G401 (cell line): ENCODE measurements around the gene SLIRP. TPM values are rescaled to one million over a fixed set of nuclear protein-coding genes. Genes with fewer than 3 reads are reported as not detected.
A peak's percentile ranks its signal among the peaks of the same experiment; 100 is the strongest.
"Not testable (repeated sequence)": the region's sequence is repeated elsewhere in the genome, so short reads cannot be mapped to it uniquely, and the experiment has no call there.

Experiments
- DNase-seq: peaks from one replicate; pipeline ENCODE4 v3.0.0-alpha.2; 2015; ENCODE audit warnings: low spot score
- in situ Hi-C: cut with HindIII; loops from 2 replicates; pipeline ENCODE4 v1.10.0; 2016; ENCODE audit warnings: low sequenced_read_pairs, mixed read lengths
- total RNA-seq: library from RNA; depleted of rRNA; stranded (reverse); fragments of >200 nt; shearing (Covaris generic); gene quantifications from 2 replicates; pipeline ENCODE4 v1.2.3, GENCODE V29; 2014; rRNA removed

Gene SLIRP
- 400 and 448 TPM in 2 replicates for total RNA-seq

DNA sequence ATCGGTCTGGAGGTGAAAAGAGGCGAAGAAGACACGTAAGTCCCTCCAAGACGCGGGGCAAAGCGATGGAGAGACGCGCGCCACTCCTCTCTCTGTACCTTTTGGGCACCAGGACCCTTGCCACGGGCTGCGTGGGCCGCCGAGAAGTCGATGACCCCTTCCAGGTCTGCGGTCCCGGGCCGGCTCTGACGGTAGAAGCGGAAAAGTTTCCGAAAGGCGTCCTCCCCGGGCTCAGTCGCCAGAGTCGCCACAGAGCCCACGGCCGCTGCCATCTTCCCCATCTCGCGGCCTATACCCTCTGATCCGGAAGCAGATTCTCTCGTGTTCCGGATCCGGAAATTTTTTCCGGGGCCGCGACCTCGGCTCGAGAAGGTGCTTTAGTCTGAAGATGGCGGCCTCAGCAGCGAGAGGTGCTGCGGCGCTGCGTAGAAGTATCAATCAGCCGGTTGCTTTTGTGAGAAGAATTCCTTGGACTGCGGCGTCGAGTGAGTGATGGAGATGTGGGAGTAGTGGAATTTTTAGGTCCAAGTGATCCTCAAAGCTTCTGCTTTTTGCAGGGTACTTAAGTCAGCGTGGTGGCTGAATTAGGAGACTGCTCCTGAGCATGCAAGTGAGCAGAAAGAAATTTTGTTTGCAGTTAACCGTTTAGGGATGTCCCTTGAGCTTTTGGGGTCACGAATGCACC is at the start of gene SLIRP, which contains the start of gene ALKBH1:
TSS of gene SLIRP (plus strand) at position 380 of the 685 bp plus-strand sequence. CDS start at position 389, 9 bp downstream.
TSS of gene ALKBH1 (minus strand) at position 300 of the 685 bp plus-strand sequence. CDS start at position 281, 19 bp downstream.
- DNase-seq = peak; percentile 91
- in situ Hi-C loops = no loop called here

DNA sequence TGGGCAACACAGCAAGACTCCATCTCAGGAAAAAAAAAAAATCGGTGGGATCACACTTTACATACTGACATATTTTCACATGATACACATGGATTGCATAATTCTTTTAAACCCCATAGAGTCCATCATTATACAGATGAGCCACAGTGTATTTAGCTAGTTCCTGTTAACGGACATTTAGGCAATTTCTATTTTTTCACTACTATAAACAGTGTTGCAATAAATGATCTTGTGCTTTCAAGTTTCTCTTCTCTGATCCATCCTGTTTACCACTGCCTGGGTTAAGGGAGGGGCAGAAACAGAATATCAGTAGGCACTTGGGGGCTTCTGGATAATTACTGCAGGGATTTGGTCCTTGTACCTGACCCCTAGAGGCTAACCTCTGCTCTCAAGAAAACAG is 48.1 kb upstream of the SLIRP start:
- no peak for DNase-seq
- in situ Hi-C loops = no loop called here

DNA sequence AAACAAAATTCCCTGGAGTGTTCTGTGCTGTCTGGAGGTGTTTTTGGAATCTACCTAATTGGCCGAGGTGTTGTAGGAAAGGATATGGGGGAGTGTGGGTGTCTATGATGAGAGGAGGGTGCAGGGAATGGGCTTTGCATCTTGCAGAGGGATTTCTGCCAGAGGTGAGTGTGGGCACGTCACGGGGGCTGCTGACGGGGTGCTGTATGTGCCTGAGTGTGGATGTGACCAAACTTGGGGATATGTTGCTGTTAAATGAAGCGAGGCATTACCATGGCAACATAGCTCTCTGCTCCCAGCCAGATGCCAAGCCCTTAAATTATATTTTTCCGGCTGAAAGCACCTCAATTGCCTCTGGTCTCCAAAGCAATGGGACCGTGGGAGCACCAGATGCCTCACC is 47.1 kb upstream of the SLIRP start:
- DNase-seq = peak; percentile 51
- in situ Hi-C loops = no loop called here

DNA sequence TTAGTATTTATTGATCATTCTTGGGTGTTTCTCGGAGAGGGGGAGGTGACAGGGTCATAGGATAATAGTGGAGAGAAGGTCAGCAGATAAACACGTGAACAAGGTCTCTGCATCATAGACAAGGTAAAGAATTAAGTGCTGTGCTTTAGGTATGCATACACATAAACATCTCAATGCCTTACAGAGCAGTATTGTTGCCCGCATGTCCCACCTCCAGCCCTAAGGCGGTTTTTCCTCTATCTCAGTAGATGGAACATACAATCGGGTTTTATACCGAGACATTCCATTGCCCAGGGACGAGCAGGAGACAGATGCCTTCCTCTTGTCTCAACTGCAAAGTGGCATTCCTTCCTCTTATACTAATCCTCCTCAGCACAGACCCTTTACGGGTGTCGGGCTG is 46.3 kb upstream of the SLIRP start:
- DNase-seq, in situ Hi-C loops: not testable (repeated sequence)

DNA sequence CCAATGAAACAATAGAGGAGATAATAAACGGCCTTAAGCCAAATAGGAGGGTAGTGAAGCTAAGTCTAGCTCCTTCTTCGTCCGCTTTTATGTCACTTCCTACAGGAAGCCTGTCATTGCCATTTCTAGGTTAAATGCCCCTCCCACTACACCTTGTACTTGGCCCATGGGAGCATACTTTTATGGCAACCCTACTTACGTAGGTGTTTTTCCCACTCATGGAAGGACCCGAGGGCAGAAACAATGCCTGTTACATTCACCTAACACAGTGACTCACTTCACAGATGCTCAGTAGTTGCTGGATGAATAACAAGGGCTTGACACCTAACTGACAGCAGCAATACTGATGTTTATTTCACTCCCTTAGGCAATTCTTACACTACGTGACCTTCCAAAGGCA is 44.6 kb upstream of the SLIRP start:
- in situ Hi-C loops = no loop called here

DNA sequence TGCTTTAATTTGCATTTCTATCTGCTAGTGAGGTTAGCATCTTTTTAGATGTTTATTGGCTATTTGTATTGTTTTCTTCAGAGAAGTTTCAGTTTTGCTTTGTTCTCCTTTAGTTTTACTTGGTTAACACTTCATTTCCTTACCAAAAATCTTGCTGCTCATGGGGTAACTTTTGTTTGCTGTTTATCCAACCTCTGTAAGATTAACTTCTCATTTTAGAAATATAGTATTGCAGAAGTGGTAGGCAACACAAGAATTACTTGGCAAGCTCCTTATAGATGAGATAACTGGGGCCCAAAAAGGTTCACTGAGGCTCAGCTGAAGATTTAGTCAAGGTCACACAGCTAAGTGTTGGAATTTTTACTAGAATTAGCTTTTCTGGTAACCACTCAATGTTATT is 40.6 kb upstream of the SLIRP start:
- DNase-seq = no peak
- in situ Hi-C loops = no loop called here

More for the DNA sequence above, 44.6 kb upstream of the SLIRP start:
- DNase-seq = no peak

DNA sequence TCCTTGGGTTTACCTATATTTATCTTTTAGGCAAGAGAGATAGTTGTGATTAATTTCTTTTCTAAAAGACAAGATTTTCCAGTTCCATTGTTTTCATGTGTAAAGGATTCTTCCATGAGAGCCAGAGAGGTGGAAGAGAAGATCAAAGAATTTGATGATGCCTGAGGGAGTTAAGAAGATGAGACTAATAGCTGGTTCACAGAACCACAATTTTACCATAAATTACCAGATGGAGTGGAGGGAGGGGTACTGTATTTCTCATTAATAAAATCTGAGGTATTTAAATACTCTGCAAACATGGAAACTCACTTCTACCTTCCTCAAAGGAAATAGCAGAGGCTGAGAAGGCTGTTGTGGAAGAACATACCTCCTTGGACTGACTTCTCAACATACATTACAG is 34.7 kb upstream of the SLIRP start:
- no peak for DNase-seq
- in situ Hi-C loops = no loop called here

DNA sequence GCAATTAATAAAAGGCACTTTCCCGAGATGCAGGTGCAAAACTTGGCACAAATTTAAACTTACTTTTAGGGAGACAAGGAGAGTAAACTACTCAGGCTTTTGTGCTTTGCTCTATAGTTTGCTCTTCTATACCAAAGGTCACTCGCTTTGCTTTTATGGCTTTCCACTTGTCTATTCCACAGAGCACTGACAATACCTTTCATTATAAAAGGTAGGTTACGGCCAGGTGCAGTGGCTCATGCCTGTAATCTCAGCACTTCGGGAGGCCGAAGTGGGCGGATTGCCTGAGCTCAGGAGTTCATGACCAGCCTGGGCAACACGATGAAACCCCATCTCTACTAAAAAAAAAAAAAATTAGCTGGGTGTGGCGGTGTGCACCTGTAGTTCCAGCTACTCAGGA is 33.0 kb upstream of the SLIRP start:
- no peak for DNase-seq
- in situ Hi-C loops = no loop called here

DNA sequence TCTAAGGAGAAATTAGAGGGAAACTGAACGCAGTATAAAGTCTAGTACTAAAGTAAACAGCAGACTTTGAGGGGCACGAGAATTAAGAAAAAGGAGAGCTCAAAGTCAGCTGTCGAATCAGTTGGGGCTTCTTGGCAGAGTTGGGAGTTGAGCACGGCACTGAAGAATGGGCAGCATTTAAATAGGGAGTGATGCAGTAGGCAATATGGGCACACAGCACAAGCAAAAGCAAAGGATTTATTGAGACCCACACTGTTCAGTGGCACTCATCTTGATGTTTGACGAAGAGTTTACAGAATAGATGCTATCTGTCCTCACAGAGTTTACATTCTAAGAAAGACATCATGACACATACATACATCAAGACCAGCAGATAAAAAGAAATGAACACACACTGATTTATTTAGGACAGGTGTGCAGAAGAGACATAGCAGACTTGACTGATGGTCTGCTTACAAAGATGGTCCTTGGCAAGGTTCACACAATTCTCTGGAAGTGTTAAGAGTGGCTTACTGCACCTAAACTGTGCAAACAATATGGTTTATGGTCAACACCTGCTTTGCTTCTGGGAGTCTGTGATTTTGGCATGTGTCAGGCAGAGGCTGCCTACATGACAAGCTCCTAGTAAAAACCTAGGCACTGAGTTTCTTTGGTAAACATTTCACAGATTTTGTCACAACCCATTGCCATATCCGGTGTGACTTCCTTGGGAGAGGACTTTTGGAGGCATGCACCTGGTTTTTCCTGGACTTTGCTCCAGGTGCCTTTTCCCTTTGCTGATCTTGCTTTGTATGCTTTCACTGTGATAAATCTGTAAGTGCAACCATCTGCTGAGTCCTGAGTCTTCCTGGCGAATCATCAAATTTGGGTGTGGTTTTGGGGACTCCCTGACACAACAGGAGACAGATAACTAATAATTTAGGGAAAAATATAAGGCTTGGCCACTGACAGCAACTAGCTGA is 26.4 kb upstream of the SLIRP start:
- in situ Hi-C loops = no loop called here
- no peak for DNase-seq

DNA sequence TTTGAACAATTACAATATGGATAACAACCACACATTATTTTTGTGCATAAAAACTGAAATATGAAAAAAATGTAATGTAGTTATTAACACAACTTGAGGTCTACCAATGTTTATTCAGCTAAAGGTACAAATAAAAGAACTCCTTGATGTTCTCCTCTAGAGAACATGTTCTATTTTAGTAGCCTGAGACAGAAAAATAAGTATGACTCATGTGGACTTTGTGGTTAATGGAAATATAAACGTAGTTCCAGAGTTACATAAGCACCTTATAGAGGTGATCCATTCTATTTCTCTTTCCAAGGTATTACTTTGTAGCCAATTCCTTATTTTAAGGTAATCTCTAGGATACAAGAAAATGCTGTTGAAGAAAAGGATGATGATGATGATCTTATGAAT is 25.7 kb upstream of the SLIRP start:
- no peak for DNase-seq
- in situ Hi-C loops = no loop called here

DNA sequence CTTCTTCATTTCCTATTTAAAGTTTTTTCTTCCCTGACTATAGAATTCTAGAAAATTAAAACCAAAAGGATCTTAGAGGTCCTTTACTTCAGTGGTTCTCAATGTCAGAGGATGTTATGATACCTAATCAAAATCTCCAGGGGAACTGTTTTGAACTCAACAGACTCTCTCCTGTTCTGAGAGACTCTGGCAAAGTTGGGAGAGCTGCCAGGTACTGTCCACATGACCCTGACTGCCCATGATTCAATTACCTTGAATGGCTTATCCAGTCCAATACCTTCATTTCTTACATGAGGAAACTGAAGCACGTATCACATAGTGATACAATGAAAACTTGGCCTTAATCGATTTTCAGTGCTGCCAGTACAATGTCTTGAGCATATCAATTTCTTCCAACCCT is 16.6 kb upstream of the SLIRP start:
- DNase-seq = peak; percentile 14
- in situ Hi-C loops = no loop called here

DNA sequence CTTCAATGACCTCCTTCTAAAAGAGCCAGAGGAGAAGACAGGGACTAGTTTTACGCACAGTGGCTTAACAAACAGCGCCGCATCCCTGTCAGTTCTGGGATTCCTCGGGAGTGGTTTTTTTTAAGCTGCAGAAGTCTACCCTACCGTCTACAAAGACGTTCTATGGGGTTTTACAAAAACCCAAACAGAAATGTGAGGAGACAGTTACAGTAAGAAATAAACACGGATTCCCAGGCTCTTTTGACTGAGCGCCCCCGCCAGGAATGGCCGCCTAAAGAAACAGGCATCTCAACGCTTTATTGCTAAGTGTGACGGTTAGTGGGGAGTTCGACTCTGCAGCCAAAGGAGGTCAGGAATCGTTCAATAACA is 564 bp upstream of the SLIRP start:
- in situ Hi-C loops = no loop called here
- peak; percentile 45 for DNase-seq

DNA sequence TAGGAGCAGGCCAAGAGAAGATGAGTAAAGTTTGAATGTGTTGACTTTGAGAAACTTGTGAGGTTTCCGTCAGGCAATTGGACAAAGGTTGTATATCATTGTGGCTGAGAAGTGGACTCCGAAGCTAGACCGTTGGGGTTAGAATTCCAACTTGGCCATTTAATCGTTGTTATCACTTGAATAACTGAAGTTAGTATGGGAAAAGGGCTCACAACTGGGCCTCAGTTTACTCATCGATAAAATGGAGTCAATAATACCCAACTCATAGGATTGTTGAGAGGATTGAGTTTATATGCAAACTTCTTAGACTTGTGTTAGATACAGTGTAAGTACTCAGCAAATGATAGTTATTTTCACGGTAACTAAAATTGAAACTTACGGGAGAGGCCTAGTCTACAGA is 846 bp downstream of the SLIRP start:
- in situ Hi-C loops = no loop called here
- no peak for DNase-seq

DNA sequence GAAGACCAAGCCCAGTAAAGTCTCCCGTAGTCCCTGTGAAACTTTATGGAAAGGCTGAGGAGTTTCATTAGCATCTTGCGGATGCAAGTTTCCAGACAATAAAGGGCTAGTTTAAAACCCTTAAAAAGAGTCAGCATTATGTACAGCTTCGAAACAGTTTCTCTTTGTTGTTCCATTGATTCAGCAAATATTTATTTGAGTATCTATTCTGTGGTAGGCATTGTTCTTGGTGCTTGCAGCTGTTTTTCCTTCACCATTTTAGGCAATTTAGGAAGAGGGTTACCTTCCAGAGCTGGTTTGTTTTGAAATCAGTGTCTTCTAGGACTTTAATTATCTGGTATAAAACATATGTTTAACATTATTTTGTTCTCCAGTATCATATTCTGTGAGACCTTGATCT is 1.5 kb downstream of the SLIRP start:
- DNase-seq = no peak
- in situ Hi-C loops = no loop called here

DNA sequence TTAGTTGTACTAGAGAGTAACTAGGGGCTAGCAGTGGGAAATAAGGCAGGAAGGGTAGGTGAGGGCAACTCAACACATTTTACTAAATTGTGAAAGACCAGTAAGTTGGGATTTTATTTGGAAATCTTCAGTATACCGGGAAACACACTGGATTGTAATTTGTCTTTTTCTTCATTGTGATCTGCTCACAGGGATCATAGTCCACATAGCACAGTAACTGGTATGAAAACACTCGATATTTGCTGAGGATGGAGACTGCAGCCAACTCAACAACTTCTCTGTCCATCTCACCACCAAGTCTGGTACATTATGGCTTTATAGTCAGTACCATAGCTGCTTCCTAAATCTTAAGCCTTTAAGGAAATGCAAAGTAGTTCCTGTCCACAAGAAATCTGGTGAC is 2.5 kb downstream of the SLIRP start:
- DNase-seq = no peak
- in situ Hi-C loops = no loop called here

DNA sequence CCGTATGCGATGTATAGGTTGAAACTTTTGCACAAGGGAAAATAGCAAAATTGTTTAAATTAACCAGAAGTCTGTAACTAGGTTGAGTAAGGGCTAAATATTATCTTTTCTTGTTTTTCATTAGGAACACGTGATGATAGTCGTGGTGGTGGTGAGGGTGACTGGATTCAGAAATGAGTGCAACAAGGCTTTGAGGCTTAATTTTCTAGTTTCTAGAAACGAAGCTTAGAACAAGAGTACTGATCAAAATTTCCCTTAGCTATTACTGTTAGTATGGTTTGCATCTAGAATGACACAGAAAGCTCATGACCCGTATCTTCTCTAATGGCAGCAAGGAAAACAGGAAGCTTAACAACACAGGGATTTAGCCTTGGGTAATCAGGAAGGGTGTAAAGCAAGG is 7.0 kb downstream of the SLIRP start:
- in situ Hi-C loops = no loop called here
- no peak for DNase-seq

DNA sequence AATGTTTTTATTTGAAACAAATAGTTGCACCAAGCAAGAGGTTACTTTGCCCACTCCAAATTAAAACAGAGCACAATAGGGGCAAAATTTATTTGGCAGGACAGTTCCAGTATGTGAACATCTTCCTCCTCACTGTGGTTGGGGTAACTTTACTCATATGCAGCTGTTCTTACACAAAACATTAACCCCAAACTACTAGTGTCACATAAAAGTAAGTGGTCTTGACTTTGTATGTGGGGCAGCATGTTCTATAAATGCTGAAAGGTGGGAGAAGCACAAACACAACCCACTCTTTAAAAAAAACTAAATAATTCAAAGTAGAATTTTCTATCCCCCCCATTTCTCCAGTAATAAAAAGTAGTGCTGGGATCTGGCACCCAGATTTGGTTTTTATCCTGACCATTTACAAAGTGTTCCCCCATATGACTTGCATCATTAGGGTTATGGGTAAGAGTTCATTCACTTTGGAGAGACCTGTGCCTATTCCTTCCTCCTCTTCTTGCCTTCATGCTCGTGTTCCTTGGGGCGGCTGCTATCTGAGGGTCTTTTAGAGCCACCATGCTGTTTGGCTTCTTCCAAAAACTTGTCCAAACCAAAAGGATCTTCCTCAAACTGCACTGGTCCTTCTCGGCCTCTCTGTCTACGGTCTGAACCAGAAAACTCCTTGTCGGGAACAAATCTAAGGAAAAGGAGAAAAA is 9.9 kb downstream of the SLIRP start:
- in situ Hi-C loops = no loop called here
- no peak for DNase-seq

DNA sequence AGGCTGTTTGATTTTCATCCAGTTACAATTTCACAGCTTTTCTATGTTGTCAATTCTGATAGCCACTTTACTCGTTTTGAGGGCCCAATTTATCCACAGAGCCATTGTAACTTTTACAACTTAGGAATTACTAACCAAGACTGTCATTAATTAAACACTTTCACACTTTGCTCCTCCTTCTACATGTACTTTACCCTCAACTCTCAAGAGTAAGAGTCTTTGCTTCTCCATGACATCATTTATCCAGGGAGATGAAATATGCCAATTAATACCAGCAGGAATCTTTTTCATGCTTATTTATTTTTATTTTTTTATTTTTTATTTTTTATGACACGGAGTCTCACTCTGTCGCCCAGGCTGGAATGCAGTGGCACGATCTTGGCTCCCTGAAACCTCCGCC is 13.5 kb downstream of the SLIRP start:
- in situ Hi-C loops = no loop called here
- DNase-seq = no peak

DNA sequence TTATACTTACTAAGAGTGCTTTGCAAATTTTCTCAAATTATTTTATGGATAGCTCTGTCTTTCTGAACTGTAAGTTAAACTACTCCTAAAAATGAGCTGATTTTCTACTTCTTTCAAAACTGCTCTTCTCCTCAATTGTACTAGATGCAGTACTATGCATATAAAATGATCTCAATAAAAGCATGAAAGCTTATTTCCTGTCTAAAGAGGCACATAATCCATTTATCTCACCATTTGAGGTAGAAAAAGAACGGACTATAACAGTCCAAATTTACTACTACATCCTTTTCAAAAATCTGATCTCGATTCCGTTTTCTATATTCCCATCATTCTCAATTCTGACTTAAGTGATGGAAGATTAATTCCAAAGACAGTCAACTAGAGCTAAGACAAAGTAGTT is 14.4 kb downstream of the SLIRP start:
- in situ Hi-C loops = no loop called here
- no peak for DNase-seq

DNA sequence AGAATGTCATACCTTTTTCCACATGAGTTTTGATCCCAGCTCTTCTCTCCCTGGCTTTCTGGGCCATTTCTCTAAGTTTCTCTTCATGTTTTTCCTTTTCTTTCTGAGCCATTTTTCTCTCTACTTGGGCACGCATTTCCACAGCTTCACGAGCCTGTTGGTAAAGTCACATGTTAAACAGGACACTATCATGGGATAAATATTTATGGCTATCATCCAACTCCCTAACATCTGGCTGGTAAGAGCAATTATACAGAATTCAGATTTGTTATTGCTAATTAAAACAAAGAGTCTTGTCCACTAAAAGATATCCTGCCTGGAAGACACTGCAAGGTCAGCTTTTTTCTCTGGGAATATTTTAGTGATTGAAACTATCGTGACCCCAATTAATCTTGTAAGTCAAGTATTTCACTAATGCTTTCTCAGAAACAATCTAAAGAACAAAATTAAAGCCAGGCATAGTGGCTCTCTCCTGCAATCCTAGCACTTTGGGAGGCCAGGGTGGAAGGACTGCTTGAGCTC is 23.1 kb downstream of the SLIRP start:
- in situ Hi-C loops = no loop called here
- DNase-seq = no peak
